Neural cell (in vitro differentiated cells): ENCODE data around the gene A1CF. TPM values are rescaled to one million over a fixed set of nuclear protein-coding genes. Genes with fewer than 3 reads are reported as not detected.
"Not testable (repeated sequence)": the region's sequence is repeated elsewhere in the genome, so short reads cannot be mapped to it uniquely, and the experiment has no call there.

ENCODE experiments used
- H2AFZ ChIP-seq: fragments of 200-600, 300-800 bp; sonication (generic), shearing (Covaris generic); 2 replicates; pipeline ENCODE4 v1.6.0; 2014; ENCODE audit warnings: low read depth, mild to moderate bottlenecking, antibody characterized with exemption, low read length, moderate library complexity
- H3F3A ChIP-seq: fragments of 200-600 bp; shearing (Covaris generic); 2 replicates; pipeline ENCODE4 v1.6.1; 2016; ENCODE audit warnings: mild to moderate bottlenecking, moderate library complexity, mixed read lengths, antibody characterized with exemption, low read length; ENCODE audit not compliant: insufficient read depth, poor library complexity, severe bottlenecking
- H3K27ac ChIP-seq: fragments of 200-600, 300-800 bp; sonication (generic), shearing (Covaris generic); 2 replicates; pipeline ENCODE4 v1.5.1; 2014; ENCODE audit warnings: mild to moderate bottlenecking, low read length, moderate library complexity
- H3K27me3 ChIP-seq: fragments of 300-800, 200-600 bp; sonication (generic), shearing (Covaris generic); 2 replicates; pipeline ENCODE4 v1.6.0; 2014; ENCODE audit warnings: mild to moderate bottlenecking, low read depth, low read length, moderate library complexity; ENCODE audit not compliant: insufficient read depth
- H3K36me3 ChIP-seq: fragments of 300-800, 200-600 bp; sonication (generic), shearing (Covaris generic); 2 replicates; pipeline ENCODE4 v1.5.1; 2014; ENCODE audit warnings: mild to moderate bottlenecking, antibody characterized with exemption, low read length, moderate library complexity; ENCODE audit not compliant: insufficient read depth
- H3K4me2 ChIP-seq: fragments of 300-800, 200-600 bp; sonication (generic), shearing (Covaris generic); 2 replicates; pipeline ENCODE4 v1.6.0; 2014; ENCODE audit warnings: mild to moderate bottlenecking, low read length
- H3K4me3 ChIP-seq: fragments of 300-800, 200-600 bp; sonication (generic), shearing (Covaris generic); 2 replicates; pipeline ENCODE4 v1.5.1; 2014; ENCODE audit warnings: mild to moderate bottlenecking, low read length, moderate library complexity
- H3K79me2 ChIP-seq: fragments of 200-600 bp; shearing (Covaris generic); replicated peaks from 2 replicates; pipeline ENCODE4 v1.6.0; 2014; ENCODE audit warnings: mild to moderate bottlenecking, low read length, moderate library complexity; ENCODE audit not compliant: insufficient read depth
- H3K9ac ChIP-seq: fragments of 300-800, 200-600 bp; sonication (generic), shearing (Covaris generic); 2 replicates; pipeline ENCODE4 v1.6.1; 2016; ENCODE audit warnings: mild to moderate bottlenecking, low read length, mixed read lengths
- H3K9me2 ChIP-seq: fragments of 200-600 bp; shearing (Covaris generic); 2 replicates; pipeline ENCODE4 v1.6.1; 2016; ENCODE audit warnings: mild to moderate bottlenecking, low read length, mixed read lengths; ENCODE audit not compliant: insufficient read depth
- H3K9me3 ChIP-seq: fragments of 200-600, 300-800 bp; sonication (generic), shearing (Covaris generic); 2 replicates; pipeline ENCODE4 v1.6.1; 2016; ENCODE audit warnings: mild to moderate bottlenecking, mixed run types, low read length, moderate library complexity, mixed read lengths
- H4K20me1 ChIP-seq: fragments of 200-600 bp; shearing (Covaris generic); 2 replicates; pipeline ENCODE4 v1.6.1; 2016; ENCODE audit warnings: mild to moderate bottlenecking, mixed run types; ENCODE audit not compliant: insufficient read depth
- CTCF ChIP-seq: fragments of 450-650 bp; IDR thresholded peaks from 2 replicates; pipeline ENCODE4 v1.5.1; 2014; ENCODE audit warnings: antibody characterized with exemption, mild to moderate bottlenecking, moderate library complexity; ENCODE audit not compliant: poor library complexity, severe bottlenecking
- EP300 ChIP-seq: fragments of 450-650 bp; conservative IDR thresholded peaks from 2 replicates; pipeline ENCODE4 v1.6.1; 2014; ENCODE audit warnings: antibody characterized with exemption, mild to moderate bottlenecking, moderate library complexity; ENCODE audit not compliant: poor library complexity, severe bottlenecking
- EZH2 ChIP-seq: fragments of 200-600, 300-800 bp; shearing (Covaris generic), sonication (generic); IDR thresholded peaks from 2 replicates; pipeline ENCODE4 v1.6.1; 2014; ENCODE audit warnings: antibody characterized with exemption, low read length, borderline replicate concordance, mild to moderate bottlenecking; ENCODE audit not compliant: insufficient read depth, poor library complexity, severe bottlenecking
- MXI1 ChIP-seq: fragments of 450-650 bp; conservative IDR thresholded peaks from 2 replicates; pipeline ENCODE4 v1.6.1; 2014; ENCODE audit warnings: antibody characterized with exemption, mild to moderate bottlenecking; ENCODE audit not compliant: poor library complexity, severe bottlenecking
- POLR2AphosphoS5 ChIP-seq: IDR thresholded peaks from 2 replicates; pipeline ENCODE4 v1.6.1; 2012
- RAD21 ChIP-seq: fragments of 450-650 bp; conservative IDR thresholded peaks from 2 replicates; pipeline ENCODE4 v1.6.1; 2014; ENCODE audit warnings: antibody characterized with exemption, mild to moderate bottlenecking, moderate library complexity
- REST ChIP-seq: IDR thresholded peaks from 2 replicates; pipeline ENCODE4 v1.6.1; 2012; ENCODE audit warnings: borderline replicate concordance
- SMC3 ChIP-seq: fragments of 450-650 bp; conservative IDR thresholded peaks from 2 replicates; pipeline ENCODE4 v1.6.1; 2014; ENCODE audit warnings: antibody characterized with exemption, mild to moderate bottlenecking, moderate library complexity; ENCODE audit not compliant: poor library complexity
- TAF1 ChIP-seq: IDR thresholded peaks from 2 replicates; pipeline ENCODE4 v1.6.1; 2012; ENCODE audit warnings: low read depth
- polyA plus RNA-seq: library from polyadenylated mRNA; depleted of rRNA; stranded (reverse); fragments of >200 nt; gene quantifications from 2 replicates; pipeline ENCODE4 v1.2.3, GENCODE V29; 2014

The A1CF gene
- polyA plus RNA-seq, 1 donor from 2014 or later, result not detected

DNA sequence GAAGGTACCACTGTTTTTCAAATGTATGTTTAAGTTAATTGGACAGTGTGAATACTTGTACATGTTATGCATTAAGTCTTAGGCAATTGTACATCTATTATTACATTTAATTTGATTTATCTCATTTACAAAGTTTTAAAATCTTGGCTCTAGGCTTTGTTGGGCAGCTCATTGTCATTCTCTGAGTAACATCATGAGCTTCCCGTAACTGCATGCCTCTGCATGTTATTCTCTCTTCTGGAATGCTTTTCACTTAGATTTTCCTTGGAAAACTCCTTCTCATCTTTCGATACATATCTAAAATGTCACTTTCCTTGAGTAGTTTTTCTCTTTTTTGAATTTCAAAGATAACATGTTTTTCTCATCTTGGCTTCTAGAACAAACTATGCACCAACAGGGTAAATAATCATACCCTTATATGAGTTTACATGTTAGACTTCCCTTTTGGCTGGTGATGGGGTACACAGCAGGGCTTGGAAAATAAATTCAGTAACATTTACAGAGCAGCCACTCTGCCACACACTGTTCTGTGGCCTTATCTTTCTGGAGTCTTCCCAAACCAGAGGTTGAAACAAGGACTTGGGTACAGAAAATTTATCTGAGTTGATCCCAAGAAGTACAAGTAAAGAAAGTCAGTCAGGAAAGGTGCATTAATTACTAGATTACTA is 42.2 kb upstream of the A1CF start:
- H3K9me3 ChIP-seq, result no peaks in the 10 kb centered on the region
- no peak overlapping the region for H3K27ac ChIP-seq
- no peaks in the 10 kb centered on the region for H3F3A ChIP-seq
- H3K4me2 ChIP-seq, result no peak overlapping the region
- H3K4me3 ChIP-seq, result no peak overlapping the region
- no peak overlapping the region for H2AFZ ChIP-seq
- no peaks in the 10 kb centered on the region for H3K27me3 ChIP-seq
- no peaks in the 10 kb centered on the region for H3K36me3 ChIP-seq
- no peak for TF ChIP-seq CTCF
- TF ChIP-seq REST, result no peak
- no peak for TF ChIP-seq TAF1
- no peak for TF ChIP-seq EZH2
- no peak for TF ChIP-seq EP300
- TF ChIP-seq MXI1, result no peak
- no peak for TF ChIP-seq POLR2AphosphoS5
- TF ChIP-seq SMC3, result no peak
- no peak for TF ChIP-seq RAD21
- H3K9me2 ChIP-seq, result no peaks in the 10 kb centered on the region
- no peaks in the 10 kb centered on the region for H3K79me2 ChIP-seq
- no peaks in the 10 kb centered on the region for H4K20me1 ChIP-seq
- H3K9ac ChIP-seq, result no peak overlapping the region

GRCh38 chr10:50923471-50923870 is 38.0 kb upstream of the A1CF start:
- not testable (repeated sequence) for H3K9me3 ChIP-seq, H3K9me2 ChIP-seq, H3K4me2 ChIP-seq, H3K9ac ChIP-seq, H2AFZ ChIP-seq, H3K36me3 ChIP-seq, H3K27ac ChIP-seq, H3K27me3 ChIP-seq, H3K4me3 ChIP-seq, H4K20me1 ChIP-seq, H3F3A ChIP-seq, H3K79me2 ChIP-seq

DNA sequence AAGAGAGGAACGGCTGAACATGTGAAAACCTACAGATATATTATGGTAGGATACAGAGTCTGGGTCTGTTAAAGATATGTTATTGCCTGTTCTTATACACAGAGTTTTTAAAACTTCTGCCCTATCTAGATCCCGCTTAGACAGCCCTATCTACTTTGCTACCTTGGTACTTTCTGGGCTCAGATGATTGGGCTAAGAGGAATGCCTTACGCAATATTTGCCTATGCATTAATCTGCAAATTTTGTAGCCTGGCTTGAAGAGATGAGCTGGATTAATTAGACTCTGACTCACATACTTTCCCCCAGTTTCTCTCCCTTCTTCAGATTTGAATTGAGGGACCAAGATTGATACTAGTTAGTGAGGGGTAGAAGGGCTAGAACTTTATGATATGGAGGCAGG is 33.6 kb upstream of the A1CF start:
- Histone ChIP-seq H3K27ac (no peak overlapping the region), H4K20me1 (no peaks in the 10 kb centered on the region), H3K9me2 (no peaks in the 10 kb centered on the region), H3K4me2 (no peak overlapping the region), H3K9ac (no peak overlapping the region), H3F3A (no peaks in the 10 kb centered on the region), H3K79me2 (no peaks in the 10 kb centered on the region), H3K36me3 (no peaks in the 10 kb centered on the region), H2AFZ (no peak overlapping the region), H3K27me3 (no peaks in the 10 kb centered on the region), H3K9me3 (no peaks in the 10 kb centered on the region), H3K4me3 (no peak overlapping the region)
- TF ChIP-seq SMC3 (no peak), RAD21 (no peak), TAF1 (no peak), REST (no peak), EP300 (no peak), EZH2 (no peak), MXI1 (no peak), CTCF (no peak), POLR2AphosphoS5 (no peak)
